Fibroblast of lung (primary cell): ENCODE measurements around the gene TAS1R1. TPM values are rescaled to one million over a fixed set of nuclear protein-coding genes. Genes with fewer than 3 reads are reported as not detected.

ENCODE experiments used
- DNase-seq, 2 donors: peaks; one replicate each; pipeline versions ENCODE4 v3.0.0 to v3.0.0-alpha.2; 2010; ENCODE audit warnings: low read depth in 2 of 2
- H2AFZ ChIP-seq: 2 replicates; pipeline ENCODE4 v1.5.1; 2012; ENCODE audit warnings: low read length, control low read depth, inconsistent platforms
- H3K27ac ChIP-seq: 2 replicates; pipeline ENCODE4 v1.5.1; 2011; ENCODE audit warnings: low read length, control low read depth; ENCODE audit not compliant: insufficient read depth
- H3K27me3 ChIP-seq: 2 replicates; pipeline ENCODE4 v1.5.1; 2011; ENCODE audit warnings: mild to moderate bottlenecking, low read length; ENCODE audit not compliant: control insufficient read depth, insufficient read depth
- H3K36me3 ChIP-seq: 2 replicates; pipeline ENCODE4 v1.5.1; 2011; ENCODE audit warnings: low read length; ENCODE audit not compliant: control insufficient read depth, insufficient read depth
- H3K4me1 ChIP-seq: 2 replicates; pipeline ENCODE4 v1.5.1; 2011; ENCODE audit warnings: low read length; ENCODE audit not compliant: control insufficient read depth, insufficient read depth; ENCODE audit errors: extremely low read depth
- H3K4me2 ChIP-seq: 2 replicates; pipeline ENCODE4 v1.5.1; 2011; ENCODE audit warnings: low read length, control low read depth; ENCODE audit not compliant: insufficient read depth; ENCODE audit errors: extremely low read depth
- H3K4me3 ChIP-seq, 4 experiments: fragments of 200-600 bp in 1 of 4; sonication (generic) in 1 of 4; replicated peaks in 1 of 4; 2 replicates each; pipeline ENCODE4 v1.5.1; 2011 to 2016; ENCODE audit warnings: low read length in 4 of 4, low read depth in 3 of 4, mild to moderate bottlenecking in 3 of 4, control low read depth in 2 of 4, inconsistent platforms in 1 of 4, mixed read lengths in 1 of 4; ENCODE audit not compliant: insufficient read depth in 1 of 4; ENCODE audit errors: control extremely low read depth in 1 of 4
- H3K79me2 ChIP-seq: 2 replicates; pipeline ENCODE4 v1.5.1; 2012; ENCODE audit warnings: mild to moderate bottlenecking, low read length, inconsistent platforms; ENCODE audit not compliant: control insufficient read depth, insufficient read depth
- H3K9ac ChIP-seq: 2 replicates; pipeline ENCODE4 v1.5.1; 2011; ENCODE audit warnings: mild to moderate bottlenecking, low read length, control low read depth; ENCODE audit not compliant: insufficient read depth
- H3K9me3 ChIP-seq: 2 replicates; pipeline ENCODE4 v1.5.1; 2012; ENCODE audit warnings: low read depth, low read length; ENCODE audit not compliant: control insufficient read depth, insufficient read depth
- H4K20me1 ChIP-seq: 2 replicates; pipeline ENCODE4 v1.5.1; 2011; ENCODE audit warnings: low read length; ENCODE audit not compliant: control insufficient read depth, insufficient read depth; ENCODE audit errors: extremely low read depth
- CTCF ChIP-seq, 2 donors: IDR thresholded peaks in 1 of 2; conservative IDR thresholded peaks in 1 of 2; 1 replicate in 1 of 2; 2 replicates in 1 of 2; pipeline ENCODE4 v1.5.1; 2011 to 2012; ENCODE audit warnings: low read length in 2 of 2, control low read depth in 1 of 2, inconsistent platforms in 1 of 2, low read depth in 1 of 2, mild to moderate bottlenecking in 1 of 2
- EZH2 ChIP-seq: IDR thresholded peaks from 2 replicates; pipeline ENCODE4 v1.5.1; 2012; ENCODE audit warnings: low read length, control low read depth, mild to moderate bottlenecking; ENCODE audit errors: missing control alignments
- polyA minus RNA-seq: library from RNA; depleted of rRNA, polyadenylated mRNA; stranded (reverse); fragments of >200 nt; gene quantifications from 2 replicates; pipeline ENCODE4 v1.2.3, GENCODE V29; 2011; ENCODE audit warnings: low replicate concordance
- polyA plus RNA-seq, 2 donors: library from polyadenylated mRNA; depleted of rRNA in 1 of 2; stranded (reverse) in 1 of 2; unstranded in 1 of 2; fragments of >200 nt; gene quantifications; 2 replicates each; pipeline ENCODE4 v1.2.1, GENCODE V29; 2011 to 2012; ENCODE audit warnings: missing spikeins in 1 of 2
- total RNA-seq: library from RNA; depleted of rRNA; stranded (reverse); fragments of >200 nt; gene quantifications from 2 replicates; pipeline ENCODE4 v1.2.1, GENCODE V29; 2014

The TAS1R1 gene
- under 0.01 and 0.17 TPM in 2 replicates for total RNA-seq
- polyA plus RNA-seq, result 0.05 and 0.10 TPM in 2 replicates
- polyA plus RNA-seq (2012), result 0.03 and 0.06 TPM in 2 replicates
- not detected in 2 replicates for polyA minus RNA-seq

GRCh38 chr1:6554907-6555778 is at the start of gene TAS1R1:
Gene TAS1R1, plus strand, starts transcription at chr1:6555307. Its CDS starts 67 bp downstream, at chr1:6555374.
- Histone ChIP-seq H3K4me3 (peak within 1 kb of the TSS; percentile 52 to 94 (median 92)), H3K4me1 (peaks cover 4% of the 10 kb centered on the region), H3K27me3 (no peaks in the 10 kb centered on the region), H2AFZ (peak within 1 kb of the TSS; percentile 74), H3K9me3 (no peaks in the 10 kb centered on the region), H3K4me2 (peak within 1 kb of the TSS; percentile 89), H3K79me2 (peaks cover 18% of the 10 kb centered on the region), H3K27ac (peak within 1 kb of the TSS; percentile 38), H3K36me3 (no peaks in the 10 kb centered on the region), H4K20me1 (no peaks in the 10 kb centered on the region), H3K9ac (peak within 1 kb of the TSS; percentile 97)
- DNase-seq, result peak in 1 of 2 donors; percentile 6
- no peak for TF ChIP-seq EZH2
- no peak for TF ChIP-seq CTCF (conservative IDR thresholded peaks at IDR 0.05 in 1 of 2, IDR thresholded peaks at IDR 0.05 in 1 of 2; ENCODE audit: low read depth in 1 of 2, low read length in 2 of 2)

GRCh38 chr1:6505367-6506209 is 49.5 kb upstream of the TAS1R1 start:
- Histone ChIP-seq H3K27me3 (peaks cover 4% of the 10 kb centered on the region), H3K4me1 (no peaks in the 10 kb centered on the region), H3K9me3 (no peaks in the 10 kb centered on the region), H3K9ac (no peak overlapping the region), H3K4me3 (no peak overlapping the region), H2AFZ (no peak overlapping the region), H4K20me1 (no peaks in the 10 kb centered on the region), H3K4me2 (no peak overlapping the region), H3K36me3 (no peaks in the 10 kb centered on the region), H3K27ac (no peak overlapping the region), H3K79me2 (no peaks in the 10 kb centered on the region)
- TF ChIP-seq EZH2 (no peak), CTCF (conservative IDR thresholded peaks at IDR 0.05 in 1 of 2, IDR thresholded peaks at IDR 0.05 in 1 of 2; ENCODE audit: low read depth in 1 of 2, low read length in 2 of 2) (no peak)
- DNase-seq, result no peak
